HG02610 (cell line): ENCODE results near the gene PPM1L.

Experiments used
- ATAC-seq: cut with Tn5 transposase; IDR thresholded peaks from one replicate; pipeline ENCODE4 v1.9.1; 2021; ENCODE audit warnings: mild to moderate bottlenecking, moderate library complexity; ENCODE audit not compliant: unreplicated experiment

PPM1L gene

DNA sequence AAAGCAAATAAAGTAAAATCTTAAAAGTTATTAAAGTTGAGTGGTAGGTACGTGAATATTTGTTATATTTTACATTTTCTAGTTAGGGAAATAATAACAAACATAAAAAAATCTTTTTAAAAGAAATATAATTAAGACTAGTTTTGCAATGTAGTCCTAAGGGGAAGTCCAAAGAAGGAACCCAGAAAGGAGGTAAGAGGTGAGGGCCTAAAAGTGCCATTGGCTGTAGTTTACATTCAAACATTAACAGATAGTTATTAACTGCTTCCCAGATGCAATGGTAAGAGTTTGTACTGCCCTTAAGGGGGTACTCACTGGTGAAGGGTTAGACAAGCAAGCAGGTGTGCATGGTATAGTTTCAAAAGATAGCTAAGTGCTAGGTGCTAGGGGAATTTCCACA, 269.9 kb downstream of the PPM1L start:
- no peak for ATAC-seq

DNA sequence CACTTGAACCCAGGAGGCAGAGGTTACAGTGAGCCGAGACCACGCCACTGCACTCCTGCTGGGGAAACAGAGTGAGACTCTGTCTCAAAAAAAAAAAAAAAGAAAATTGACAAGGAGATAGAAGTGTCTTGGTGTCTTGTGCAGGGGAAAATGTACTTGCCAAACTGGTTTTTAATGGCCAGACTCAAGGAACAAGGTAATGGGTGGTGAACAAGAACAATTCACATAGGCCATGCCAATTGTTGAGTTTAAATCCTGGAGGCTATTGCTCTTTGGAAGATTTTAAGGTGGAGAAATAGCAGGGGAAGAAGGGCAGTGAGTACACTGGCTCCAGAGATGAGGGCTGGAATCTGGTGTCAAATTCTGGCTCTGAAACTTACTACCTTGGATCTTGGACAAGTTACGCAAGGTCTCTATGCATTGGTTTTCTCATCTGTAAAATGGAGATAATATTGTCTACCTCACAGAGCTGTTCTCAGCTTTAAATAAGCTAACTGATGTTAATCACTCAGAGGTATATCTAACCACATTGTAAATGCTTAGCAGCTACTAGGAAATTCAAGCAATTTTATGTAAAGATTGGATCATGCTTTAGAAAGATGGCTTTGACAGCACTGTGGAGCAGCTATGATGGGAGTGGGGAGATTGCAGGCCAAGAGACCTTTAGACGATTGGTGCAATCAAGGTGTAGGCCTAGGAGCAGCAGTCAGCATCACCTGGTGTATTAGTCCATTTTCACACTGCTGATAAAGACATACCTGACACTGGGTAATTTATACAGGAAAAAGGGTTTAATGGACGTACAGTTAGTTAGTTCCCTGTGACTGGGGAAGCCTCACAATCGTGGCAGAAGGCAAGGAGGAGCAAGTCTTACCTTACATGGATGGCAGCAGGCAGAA, 270.8 kb downstream of the PPM1L start:
- no peak for ATAC-seq

DNA sequence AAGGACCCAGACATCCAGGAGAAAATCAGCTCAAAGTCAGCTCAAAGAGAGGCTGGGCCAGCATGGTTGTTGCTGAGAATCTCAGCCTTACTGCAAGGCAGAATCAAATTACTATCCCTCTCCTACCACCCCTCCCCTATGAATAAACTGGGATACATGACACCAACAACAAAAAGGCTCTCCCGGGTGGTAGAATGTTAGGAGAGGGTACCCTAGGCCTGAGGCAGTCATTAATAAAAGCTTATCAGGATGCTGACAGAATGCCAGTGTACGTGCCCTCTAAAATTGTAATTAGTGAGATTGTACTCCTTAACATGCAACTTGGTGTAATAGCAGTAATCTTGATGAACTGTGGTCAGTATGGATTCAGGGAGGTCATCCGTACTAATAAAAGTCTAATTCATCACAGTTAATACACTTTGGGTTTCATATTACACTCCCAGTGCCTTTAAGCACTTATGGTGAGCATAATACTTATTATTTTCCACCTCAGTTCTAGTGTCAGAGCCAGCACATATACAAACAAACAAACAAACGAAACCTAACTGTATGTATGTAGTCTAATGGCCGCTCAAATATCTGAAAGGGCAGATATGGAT, 272.6 kb downstream of the PPM1L start:
- ATAC-seq, result no peak

DNA sequence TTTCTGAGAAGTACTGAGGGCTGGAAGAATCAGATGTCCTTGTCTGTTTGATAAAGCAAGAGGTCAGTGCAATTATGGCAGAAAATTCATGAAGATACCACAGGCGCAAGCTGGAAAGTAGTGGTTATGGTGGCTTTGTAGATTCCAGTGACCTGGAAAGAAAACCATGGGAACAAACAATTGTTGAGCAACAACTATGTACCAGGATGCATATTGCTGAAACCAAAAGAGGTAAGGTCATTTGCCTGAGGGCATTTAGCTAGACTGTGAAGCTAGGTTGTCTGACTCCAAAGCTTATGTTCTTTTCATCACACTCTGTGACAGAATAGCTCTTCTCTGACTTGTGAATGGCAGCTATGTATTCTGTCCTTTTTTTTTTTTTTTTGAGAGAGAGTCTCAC, 275.1 kb downstream of the PPM1L start:
- ATAC-seq, result no peak

DNA sequence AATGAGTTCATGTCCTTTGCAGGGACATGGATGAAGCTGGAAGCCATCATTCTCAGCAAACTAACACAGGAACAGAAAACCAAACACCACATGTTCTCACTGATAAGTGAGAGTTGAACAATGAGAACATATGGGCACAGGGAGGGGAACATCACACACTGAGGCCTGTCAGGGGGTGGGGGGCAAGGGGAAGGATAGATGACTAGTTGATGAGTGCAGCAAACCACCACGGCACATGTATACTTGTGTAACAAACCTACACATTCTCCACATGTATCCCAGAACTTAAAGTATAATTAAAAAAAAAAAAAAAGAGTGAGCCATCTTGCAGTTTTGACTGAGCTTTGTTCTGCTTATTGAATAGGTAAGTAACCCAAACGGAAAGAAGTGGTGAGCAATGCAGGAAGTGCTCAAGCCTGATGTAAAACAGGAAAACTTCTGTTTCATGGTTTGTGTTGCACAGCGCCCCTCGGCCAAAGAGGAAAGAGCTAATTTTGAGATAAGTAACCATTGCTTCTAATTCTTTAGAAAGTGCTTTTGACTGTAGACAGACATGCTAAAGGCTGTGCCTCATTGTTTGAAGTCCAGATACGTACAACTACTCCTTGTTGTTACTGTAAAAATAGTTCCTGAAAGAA, 279.0 kb downstream of the PPM1L start:
- ATAC-seq, result peak; percentile 72

DNA sequence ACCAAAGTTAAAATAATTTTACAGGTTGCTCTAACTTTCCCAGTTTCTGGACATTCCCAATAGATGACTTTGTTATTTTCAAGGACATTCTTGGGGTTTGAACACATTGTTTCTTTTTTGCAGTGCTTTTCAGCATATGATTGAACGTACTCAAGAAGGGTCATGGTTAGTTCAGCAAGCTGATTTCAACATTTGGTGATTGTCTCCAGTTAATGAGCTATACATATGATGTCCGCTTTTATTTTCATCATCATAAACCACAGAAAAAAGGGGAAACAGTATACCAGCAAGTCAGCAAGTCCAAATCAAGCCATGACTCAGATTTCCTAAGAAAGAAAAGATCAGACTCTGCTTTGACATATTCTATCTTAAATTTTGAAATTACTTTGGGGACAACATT, 279.7 kb downstream of the PPM1L start:
- ATAC-seq, result no peak

DNA sequence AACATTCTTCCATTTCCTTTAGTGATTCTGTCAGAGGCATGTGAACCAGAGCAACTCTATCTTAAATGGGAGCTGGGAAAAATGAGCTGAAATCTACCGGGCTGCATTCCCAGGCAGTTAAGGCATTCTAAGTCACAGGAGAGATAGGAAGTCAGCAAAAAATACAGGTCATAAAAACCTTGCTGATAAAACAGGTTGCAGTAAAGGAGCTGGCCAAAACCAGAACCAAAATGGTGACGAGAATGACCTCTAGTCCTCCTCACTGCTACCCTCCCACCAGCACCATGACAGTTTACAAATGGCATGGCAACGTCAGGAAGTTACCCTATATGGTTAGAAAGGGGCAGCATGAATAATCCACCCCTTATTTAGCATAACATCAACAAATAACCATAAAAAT, 282.7 kb downstream of the PPM1L start:
- no peak for ATAC-seq

DNA sequence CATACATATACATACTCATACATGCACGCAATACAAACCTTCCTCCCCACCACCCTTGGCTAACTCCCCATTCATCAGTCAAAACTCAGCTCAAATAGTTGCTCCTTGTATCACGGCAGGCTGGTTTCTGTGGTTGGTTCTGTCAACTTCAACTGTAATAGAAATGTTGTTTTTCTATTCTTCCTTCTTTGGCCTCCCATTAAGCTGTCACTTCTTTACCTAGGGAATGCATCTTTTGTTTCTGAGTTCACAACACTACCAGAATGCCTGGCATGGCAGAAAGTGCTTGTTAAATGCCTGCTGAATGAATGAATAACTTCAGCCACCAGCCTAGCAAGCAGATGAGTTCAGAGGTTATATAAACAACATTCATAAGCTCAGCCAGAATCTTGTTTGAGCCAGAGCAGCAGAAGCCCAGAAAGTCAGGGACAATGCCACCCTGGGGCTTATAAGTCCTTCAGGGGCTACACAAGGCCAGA, 286.0 kb downstream of the PPM1L start:
- no peak for ATAC-seq

DNA sequence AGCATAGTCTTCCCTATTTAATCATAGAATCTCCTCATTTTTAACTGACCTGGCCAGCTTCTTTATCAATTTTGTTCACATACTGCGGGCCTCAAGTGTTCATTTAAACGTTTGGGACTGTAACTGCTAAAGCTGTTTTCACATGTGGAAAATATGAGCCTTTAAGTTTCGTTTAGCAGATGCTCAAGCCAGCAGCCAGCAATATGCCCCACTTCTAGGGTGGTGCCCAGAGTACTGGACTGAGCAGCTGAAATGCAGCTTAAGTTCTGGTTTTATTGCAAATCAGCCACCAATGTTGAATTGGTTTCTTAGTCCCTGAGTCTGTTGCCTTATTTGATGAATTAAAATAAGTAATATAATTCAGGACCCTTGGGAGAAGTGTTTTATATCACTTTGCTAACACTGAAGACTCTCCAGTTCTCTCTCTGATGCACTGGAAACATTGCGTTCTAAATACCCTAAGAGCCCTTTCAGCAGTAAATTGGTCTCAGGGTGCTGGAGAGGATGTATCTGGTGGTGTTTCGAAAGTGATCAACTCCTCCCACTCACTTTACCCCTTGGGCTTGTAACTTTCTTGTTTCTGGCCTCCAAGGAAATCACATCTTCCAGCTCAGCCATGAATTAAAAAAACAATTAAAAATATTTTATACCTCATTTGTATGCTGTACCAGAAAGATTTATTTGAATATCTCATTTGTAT, 287.5 kb downstream of the PPM1L start:
- no peak for ATAC-seq

DNA sequence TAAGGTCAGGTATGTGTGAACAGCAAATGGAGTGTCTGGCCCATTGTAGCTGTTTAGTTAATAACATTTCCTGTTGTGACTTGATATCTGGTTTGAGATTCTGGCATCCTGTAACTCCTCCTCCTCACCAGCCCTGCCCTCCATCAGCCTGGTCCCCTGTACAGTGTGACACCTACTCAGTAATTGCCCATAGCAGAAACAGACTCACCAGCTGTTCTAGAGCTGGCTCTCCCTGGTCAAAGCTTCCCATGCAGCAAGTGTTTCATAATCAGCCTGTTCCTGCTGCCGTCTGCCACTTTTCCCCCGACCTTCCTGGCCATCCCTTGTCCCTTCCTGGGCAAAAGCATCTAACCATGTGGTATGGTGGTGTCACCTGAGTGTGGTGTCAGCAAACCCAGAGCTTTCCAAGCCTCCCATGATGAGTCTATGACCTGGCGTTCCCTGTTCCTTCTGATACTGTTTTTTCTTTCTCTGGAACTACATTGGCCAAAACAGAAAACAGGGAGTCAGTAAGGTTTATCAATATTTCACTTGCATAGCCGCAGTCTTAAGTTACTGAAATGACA, 293.7 kb downstream of the PPM1L start:
- ATAC-seq, result no peak

DNA sequence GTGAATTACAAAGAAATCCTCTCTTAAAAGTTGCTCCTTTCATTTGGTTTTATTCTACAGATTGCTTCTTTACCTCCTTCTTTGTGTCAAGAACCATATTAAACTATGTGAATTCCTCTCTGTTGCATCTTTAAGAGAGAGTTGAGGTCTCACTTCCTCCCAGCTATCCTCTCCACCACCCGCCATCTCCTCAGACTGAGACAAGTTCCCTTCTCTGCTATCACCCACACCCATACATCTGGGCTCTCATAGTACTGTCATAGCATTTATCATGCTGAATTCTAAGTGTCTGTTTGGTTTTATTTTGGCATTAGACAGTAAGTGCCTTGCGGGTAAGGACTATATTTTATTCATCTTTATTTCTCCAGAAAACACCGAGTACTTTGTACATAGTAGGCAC, 294.9 kb downstream of the PPM1L start:
- no peak for ATAC-seq

DNA sequence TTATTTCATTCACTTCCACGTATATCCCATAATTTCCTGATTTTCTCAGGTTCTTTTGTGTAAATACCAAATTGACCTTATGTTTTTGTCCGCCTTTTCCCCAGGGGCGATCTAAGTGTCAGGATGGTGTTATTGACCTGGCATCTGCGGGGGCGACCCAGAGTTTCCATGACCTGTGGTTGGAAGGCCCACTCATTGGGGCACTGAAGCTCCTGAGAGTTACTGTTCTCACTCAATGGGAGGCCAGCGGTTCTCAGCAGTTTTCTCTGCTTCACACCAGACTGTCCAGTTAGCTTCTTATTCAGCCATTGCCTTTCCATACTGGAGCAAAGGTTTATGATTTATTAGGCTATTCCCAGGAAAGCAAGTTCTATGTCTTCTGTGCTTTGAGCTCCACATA, 295.8 kb downstream of the PPM1L start:
- ATAC-seq, result no peak

DNA sequence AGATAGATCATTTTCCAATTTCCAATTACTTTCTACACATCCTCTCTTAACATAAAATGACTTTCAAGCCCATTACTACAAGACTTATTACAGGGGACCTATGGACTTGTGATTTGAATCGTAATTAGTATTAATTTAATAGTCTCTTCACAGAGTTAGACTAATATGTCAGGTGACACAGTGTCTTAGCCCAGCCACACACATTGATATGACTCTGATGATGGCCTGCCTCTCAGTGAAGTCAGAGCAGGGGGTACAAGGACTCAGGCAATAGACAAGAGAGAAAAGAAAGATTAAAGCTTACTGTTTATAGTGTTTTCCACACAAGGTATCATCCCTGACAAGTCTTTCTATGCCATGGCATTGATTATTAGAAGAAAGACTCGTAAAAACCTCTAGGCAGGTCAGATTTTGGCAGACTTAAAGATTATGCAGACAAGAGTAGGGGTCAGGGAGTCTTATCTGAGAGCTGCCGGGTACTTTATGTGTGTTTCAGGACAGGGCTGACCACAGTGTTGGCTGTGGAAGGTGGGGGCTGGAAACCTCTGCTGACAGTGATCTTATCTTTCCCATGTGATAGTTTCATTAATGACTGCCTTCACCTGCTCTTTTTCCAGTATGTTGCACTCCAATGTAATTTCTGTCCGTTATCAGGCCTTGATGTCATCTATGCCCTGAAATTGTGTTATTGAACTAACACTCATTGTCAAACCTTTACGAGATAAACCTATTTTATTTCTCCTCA, 299.0 kb downstream of the PPM1L start:
- ATAC-seq, result no peak

DNA sequence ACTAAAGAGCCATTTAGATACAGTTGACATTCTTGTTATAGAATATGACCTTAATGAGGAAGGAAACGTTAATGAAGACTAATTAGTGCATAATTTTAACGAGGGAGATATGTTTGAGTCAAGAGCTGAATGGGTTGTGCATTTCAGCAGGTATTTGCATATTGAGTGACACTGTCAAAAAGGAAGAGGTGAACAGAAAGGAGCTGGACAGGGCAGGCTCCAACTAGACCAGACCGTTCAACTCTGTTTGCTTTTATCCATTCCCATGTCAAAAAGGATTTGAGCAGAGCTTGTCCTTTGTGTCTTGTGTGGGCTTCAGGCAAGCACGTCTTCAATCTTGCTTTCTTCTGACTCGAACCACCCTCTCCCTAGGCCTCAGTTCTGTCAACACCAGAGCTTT, 308.4 kb downstream of the PPM1L start:
- ATAC-seq, result no peak

DNA sequence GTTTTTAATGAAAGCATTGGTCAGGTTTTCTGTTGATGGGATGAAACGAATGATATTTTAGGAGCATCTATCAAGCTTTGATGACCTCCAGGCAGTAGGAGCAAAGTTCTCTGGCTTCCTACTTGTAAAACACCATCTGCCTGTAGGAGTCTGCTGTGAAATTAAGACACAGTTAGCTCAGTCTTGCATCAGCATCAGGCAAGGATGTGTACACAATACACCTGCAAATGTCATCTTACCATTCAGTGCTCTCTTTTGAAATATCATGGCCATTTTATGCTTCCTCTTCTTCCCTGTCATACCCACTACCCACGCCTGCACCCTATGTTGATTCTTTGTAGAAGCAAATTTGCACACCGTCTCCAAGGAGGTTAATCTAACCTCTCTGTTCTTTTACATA, 310.9 kb downstream of the PPM1L start:
- ATAC-seq, result no peak

DNA sequence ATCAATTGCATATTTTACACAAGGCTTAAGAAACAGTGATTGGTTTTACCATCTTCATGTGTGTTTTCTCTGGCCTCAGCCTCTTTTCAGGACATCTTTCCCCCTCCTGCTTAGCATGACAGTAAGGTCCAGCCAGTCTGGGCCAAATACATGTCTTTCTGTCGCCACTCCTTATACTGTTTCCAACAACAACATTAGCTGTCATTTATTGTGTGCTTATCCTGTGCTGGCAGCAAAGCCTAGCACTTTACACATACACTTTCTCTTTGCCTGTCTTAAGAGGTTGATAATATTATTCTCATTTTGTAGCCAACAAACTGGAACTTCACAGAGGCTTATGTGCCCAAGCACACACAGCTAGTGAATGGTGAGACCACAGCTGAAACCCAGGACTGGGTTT, 311.3 kb downstream of the PPM1L start:
- no peak for ATAC-seq

DNA sequence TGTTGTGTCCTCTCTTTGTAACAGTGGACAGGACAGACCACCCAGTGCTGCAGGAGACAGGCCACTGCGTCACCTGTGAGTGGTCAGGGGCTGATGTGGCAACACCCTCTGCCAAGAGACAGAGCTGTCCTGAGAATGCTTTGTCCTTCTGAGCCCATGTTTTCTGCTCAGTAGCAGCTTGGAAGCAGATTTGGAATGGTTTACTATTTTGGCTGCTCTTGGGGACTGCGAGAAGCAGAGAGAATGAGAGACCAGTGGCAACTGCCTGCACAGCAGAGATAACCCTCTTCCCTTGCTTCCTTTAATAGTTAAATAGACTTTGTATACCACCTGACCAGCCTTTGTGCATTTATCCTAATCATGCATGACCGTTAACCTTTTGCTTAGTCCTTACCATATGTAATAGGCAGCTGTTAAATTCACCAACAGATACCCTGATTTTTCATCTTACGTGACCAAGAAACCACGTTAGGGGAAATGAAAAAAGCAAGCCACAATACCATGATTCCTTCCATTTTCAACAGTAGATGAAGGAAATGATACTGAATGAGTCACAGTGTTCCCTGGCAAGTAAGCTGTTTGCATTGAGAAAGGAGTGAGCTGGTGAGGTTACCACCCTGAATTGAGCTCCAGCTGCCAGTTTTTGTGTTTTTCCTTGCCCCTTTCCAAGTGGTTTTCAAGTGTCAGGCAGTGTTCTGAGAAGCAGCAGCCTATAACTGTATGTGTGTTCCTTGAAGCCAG, 313.6 kb downstream of the PPM1L start:
- peak; percentile 96 for ATAC-seq

DNA sequence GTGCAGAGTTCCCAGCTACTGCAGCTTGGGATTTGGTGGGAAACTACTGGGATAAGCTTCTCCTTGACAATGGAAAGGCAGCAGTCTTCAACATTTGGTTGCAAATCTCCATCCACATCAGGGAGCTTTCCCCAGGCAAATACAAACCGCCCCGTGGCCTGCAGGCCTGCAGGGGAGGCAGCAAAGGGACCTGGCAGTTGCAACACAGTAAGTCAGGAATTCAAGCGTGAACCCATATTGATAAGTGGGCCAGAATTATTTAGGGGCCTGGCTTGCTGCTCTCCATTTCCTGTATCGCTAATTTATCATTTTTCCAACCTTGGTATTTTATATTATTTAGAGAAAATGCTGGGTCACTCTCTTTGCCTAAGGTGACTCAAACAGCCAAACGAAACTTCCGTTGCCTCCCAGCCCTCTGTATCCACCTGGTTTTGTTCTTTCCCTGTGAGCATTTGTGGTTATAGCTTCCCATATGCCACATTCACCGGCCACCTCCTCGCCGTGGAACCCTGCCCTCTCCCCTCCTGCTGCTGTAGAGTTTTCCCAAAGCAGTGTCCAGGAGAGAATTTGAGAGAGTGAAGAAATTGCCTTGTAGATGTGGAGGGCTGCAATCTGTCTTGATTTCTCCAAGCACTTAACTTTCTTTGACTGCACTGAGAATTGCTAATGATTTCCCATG, 314.4 kb downstream of the PPM1L start:
- ATAC-seq, result no peak
